ENCODE data around the gene NOS3. TPM values are rescaled to one million over a fixed set of nuclear protein-coding genes. Genes with fewer than 3 reads are reported as not detected.

The NOS3 gene
- total RNA-seq, 2 donors from 2014 or later: 14.5 to 78.6 TPM

- Histone ChIP-seq H3K9me3 (no peaks in the 10 kb centered on the region), H3K27ac (peak overlapping the region; percentile 35 to 82), H3K4me1 (peaks cover 0 to 33% of the 10 kb centered on the region in 2 donors), H3K4me3 (no peak overlapping the region), H3K27me3 (no peaks in the 10 kb centered on the region), H3K36me3 (peaks cover 25% of the 10 kb centered on the region)
- TF ChIP-seq CTCF (IDR thresholded peaks at IDR 0.05): no peak
- no peak for DNase-seq (ENCODE audit: low spot score)
These were observed 42.8 kb upstream of the NOS3 start for GRCh38 chr7:150947761-150948651.

- Histone ChIP-seq H3K4me3 (no peak overlapping the region), H3K27me3 (no peaks in the 10 kb centered on the region), H3K27ac (no peak overlapping the region), H3K36me3 (peaks cover 25% of the 10 kb centered on the region), H3K4me1 (peaks cover 0 to 38% of the 10 kb centered on the region in 2 donors), H3K9me3 (no peaks in the 10 kb centered on the region)
- no peak for TF ChIP-seq CTCF (IDR thresholded peaks at IDR 0.05)
- DNase-seq (ENCODE audit: low spot score): no peak
These were observed 42.0 kb upstream of the NOS3 start for GRCh38 chr7:150948791-150949251.

GRCh38 chr7:150949564-150949963 lies 41.3 kb upstream of the NOS3 start:
- Histone ChIP-seq H3K4me3 (no peak overlapping the region), H3K27me3 (no peaks in the 10 kb centered on the region), H3K4me1 (peaks cover 0 to 45% of the 10 kb centered on the region in 2 donors), H3K9me3 (no peaks in the 10 kb centered on the region), H3K27ac (no peak overlapping the region), H3K36me3 (peaks cover 25% of the 10 kb centered on the region)
- DNase-seq (ENCODE audit: low spot score): no peak
- no peak for TF ChIP-seq CTCF (IDR thresholded peaks at IDR 0.05)

- Histone ChIP-seq H3K36me3 (peaks cover 25% of the 10 kb centered on the region), H3K27ac (no peak overlapping the region), H3K27me3 (no peaks in the 10 kb centered on the region), H3K4me1 (peaks cover 0 to 49% of the 10 kb centered on the region in 2 donors), H3K4me3 (no peak overlapping the region), H3K9me3 (no peaks in the 10 kb centered on the region)
- DNase-seq (ENCODE audit: low spot score): no peak
- no peak for TF ChIP-seq CTCF (IDR thresholded peaks at IDR 0.05)
These were observed 40.8 kb upstream of the NOS3 start for GRCh38 chr7:150949971-150950491.

GRCh38 chr7:150950496-150951180 lies 40.2 kb upstream of the NOS3 start:
- no peak for TF ChIP-seq CTCF (IDR thresholded peaks at IDR 0.05)
- Histone ChIP-seq H3K4me1 (peaks cover 0 to 49% of the 10 kb centered on the region in 2 donors), H3K4me3 (no peak overlapping the region), H3K9me3 (no peaks in the 10 kb centered on the region), H3K27me3 (no peaks in the 10 kb centered on the region), H3K27ac (no peak overlapping the region), H3K36me3 (peaks cover 25% of the 10 kb centered on the region)
- DNase-seq (ENCODE audit: low spot score): no peak
